ENCODE results near the gene EHMT1.
"Not testable (repeated sequence)": the region's sequence is repeated elsewhere in the genome, so short reads cannot be mapped to it uniquely, and the experiment has no call there.

The EHMT1 gene

DNA sequence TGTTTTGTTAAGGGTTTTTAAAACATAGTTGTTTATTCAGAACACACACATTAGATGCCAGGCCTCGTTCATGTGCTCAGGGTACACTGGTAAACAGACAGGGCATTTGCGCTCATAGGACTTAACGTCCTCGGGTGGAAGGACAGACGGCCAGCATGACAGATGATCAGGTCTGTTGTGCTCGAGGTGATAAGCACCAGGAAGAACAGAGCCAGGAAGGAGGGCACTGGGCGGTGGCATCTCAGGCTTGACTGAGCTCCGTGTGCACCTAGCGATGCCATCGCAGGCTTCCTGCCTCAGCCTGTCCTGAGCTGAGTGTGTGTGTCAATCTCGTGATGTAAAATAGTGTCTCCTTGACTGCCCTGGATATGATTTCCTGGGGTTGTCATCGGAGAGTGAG is 96.5 kb downstream of the EHMT1 start:
- Mint-ChIP-seq H3K4me1 (peaks cover 10% of the 10 kb centered on the region), H3K27ac (no peak overlapping the region), H3K27me3 (ENCODE audit: low read depth, poor library complexity) (peaks cover 10% of the 10 kb centered on the region), H3K9me3 (peaks cover 49% of the 10 kb centered on the region), H3K4me3 (no peak overlapping the region), H3K36me3 (ENCODE audit: low read depth) (peaks cover 91% of the 10 kb centered on the region)
- DNase-seq: no peak
- TF ChIP-seq, protein P1, sequence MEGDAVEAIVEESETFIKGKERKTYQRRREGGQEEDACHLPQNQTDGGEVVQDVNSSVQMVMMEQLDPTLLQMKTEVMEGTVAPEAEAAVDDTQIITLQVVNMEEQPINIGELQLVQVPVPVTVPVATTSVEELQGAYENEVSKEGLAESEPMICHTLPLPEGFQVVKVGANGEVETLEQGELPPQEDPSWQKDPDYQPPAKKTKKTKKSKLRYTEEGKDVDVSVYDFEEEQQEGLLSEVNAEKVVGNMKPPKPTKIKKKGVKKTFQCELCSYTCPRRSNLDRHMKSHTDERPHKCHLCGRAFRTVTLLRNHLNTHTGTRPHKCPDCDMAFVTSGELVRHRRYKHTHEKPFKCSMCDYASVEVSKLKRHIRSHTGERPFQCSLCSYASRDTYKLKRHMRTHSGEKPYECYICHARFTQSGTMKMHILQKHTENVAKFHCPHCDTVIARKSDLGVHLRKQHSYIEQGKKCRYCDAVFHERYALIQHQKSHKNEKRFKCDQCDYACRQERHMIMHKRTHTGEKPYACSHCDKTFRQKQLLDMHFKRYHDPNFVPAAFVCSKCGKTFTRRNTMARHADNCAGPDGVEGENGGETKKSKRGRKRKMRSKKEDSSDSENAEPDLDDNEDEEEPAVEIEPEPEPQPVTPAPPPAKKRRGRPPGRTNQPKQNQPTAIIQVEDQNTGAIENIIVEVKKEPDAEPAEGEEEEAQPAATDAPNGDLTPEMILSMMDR (IDR thresholded peaks at IDR 0.05): no peak

GRCh38 chr9:137715866-137716693 is 97.3 kb downstream of the EHMT1 start:
- Mint-ChIP-seq H3K27me3 (ENCODE audit: low read depth, poor library complexity) (peaks cover 10% of the 10 kb centered on the region), H3K27ac (peak overlapping the region; percentile 50), H3K9me3 (peaks cover 49% of the 10 kb centered on the region), H3K36me3 (ENCODE audit: low read depth) (peaks cover 91% of the 10 kb centered on the region)
- H3K4me1 Mint-ChIP-seq, H3K4me3 Mint-ChIP-seq, DNase-seq: not testable (repeated sequence)

DNA sequence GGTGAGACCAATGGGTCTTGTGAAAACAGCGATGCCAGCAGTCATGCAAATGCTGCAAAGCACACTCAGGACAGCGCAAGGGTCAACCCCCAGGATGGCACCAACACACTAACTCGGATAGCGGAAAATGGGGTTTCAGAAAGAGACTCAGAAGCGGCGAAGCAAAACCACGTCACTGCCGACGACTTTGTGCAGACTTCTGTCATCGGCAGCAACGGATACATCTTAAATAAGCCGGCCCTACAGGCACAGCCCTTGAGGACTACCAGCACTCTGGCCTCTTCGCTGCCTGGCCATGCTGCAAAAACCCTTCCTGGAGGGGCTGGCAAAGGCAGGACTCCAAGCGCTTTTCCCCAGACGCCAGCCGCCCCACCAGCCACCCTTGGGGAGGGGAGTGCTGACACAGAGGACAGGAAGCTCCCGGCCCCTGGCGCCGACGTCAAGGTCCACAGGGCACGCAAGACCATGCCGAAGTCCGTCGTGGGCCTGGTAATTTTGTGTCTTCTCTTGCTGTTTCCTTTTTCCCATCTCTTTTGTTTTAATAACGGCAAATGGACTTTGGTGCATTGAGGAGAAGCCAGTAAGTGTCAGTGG is 98.0 kb downstream of the EHMT1 start:
- H3K27me3 Mint-ChIP-seq (ENCODE audit: low read depth, poor library complexity): peaks cover 10% of the 10 kb centered on the region
- no peak for DNase-seq
- H3K4me1 Mint-ChIP-seq: peaks cover 10% of the 10 kb centered on the region
- no peak overlapping the region for H3K4me3 Mint-ChIP-seq
- no peak overlapping the region for H3K27ac Mint-ChIP-seq
- H3K9me3 Mint-ChIP-seq: peaks cover 55% of the 10 kb centered on the region
- H3K36me3 Mint-ChIP-seq (ENCODE audit: low read depth): peaks cover 93% of the 10 kb centered on the region
- TF ChIP-seq, protein P1 (IDR thresholded peaks at IDR 0.05): no peak

DNA sequence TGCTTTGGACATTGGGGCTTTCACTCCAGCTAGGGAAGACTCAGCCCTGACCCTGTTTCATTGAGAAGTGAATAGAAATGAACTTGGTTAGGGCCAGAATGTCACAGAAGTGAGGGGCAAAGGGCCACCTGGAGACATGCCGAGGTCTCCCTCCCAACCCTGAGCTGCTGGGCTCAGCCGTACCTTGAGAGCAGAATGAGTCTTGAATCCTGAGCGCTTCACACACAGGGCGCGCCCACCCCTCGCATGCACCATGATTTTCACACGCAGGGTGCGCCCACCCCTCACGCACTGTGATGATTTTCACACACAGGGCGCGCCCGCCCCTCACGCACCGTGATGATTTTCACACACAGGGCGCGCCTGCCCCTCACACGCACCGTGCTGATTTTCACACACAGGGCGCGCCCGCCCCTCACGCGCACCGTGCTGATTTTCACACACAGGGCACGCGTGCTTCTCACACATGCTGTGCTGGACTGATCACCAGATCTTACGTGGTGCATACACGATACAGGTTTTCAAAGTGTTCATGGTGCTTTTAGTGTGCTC is 99.0 kb downstream of the EHMT1 start:
- peaks cover 89% of the 10 kb centered on the region for H3K36me3 Mint-ChIP-seq (ENCODE audit: low read depth)
- no peak overlapping the region for H3K27ac Mint-ChIP-seq
- peaks cover 54% of the 10 kb centered on the region for H3K9me3 Mint-ChIP-seq
- DNase-seq: no peak
- peaks cover 14% of the 10 kb centered on the region for H3K4me1 Mint-ChIP-seq
- H3K4me3 Mint-ChIP-seq: no peak overlapping the region
- H3K27me3 Mint-ChIP-seq (ENCODE audit: low read depth, poor library complexity): peaks cover 13% of the 10 kb centered on the region
- TF ChIP-seq, protein P1 (IDR thresholded peaks at IDR 0.05): no peak

DNA sequence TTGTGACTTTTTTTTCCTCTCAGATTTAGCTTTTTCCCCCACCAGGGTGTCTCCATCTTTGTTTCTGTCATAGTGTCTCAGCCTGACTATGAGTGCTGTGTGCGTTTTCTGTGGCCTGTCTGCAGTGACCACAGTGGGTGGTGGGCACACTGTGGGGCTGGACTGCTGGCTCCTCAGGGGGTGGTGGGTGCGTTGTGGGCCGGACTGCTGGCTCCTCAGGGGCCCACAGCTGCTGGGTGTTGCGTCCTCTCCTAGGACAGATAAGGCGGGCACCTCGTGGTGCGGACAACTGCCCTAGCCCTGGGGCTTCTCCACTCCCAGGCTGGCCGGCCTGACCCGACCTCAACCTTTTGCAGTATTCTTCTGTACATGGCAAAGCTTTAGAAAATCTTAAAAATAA is 100.4 kb downstream of the EHMT1 start:
- TF ChIP-seq, protein P1 (IDR thresholded peaks at IDR 0.05): no peak
- H3K27me3 Mint-ChIP-seq (ENCODE audit: low read depth, poor library complexity): peaks cover 11% of the 10 kb centered on the region
- H3K9me3 Mint-ChIP-seq: peaks cover 45% of the 10 kb centered on the region
- H3K36me3 Mint-ChIP-seq (ENCODE audit: low read depth): peaks cover 83% of the 10 kb centered on the region
- peak overlapping the region; percentile 43 for H3K27ac Mint-ChIP-seq
- H3K4me3 Mint-ChIP-seq: no peak overlapping the region
- H3K4me1 Mint-ChIP-seq: peaks cover 22% of the 10 kb centered on the region
- DNase-seq: no peak

DNA sequence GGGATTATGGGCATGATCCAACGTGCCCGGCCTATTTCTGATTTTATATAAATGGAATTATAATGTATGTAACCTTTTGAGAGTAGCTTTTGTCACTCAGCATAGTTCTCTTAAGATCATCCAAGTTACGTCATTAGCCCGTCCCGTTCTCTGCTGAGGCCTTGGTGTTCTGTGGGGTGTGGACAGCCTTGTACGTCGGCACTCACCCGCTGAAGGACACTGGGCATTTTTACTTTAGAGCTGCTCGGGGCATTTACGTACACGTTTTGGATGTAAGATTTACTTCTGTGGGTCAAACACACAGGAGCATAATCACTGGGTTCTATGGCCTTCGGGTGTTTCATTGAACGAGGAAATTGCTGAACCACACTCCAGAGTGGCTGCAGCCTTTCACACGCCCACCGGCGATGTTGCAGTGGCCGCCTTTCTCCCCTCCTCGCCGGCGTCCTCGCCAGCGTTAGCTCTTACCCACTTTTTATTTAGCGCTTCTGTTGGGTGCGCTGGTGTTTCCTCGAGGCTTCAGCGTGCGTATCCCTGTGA is 101.8 kb downstream of the EHMT1 start:
- H3K36me3 Mint-ChIP-seq (ENCODE audit: low read depth): peaks cover 83% of the 10 kb centered on the region
- TF ChIP-seq, protein P1 (IDR thresholded peaks at IDR 0.05): no peak
- H3K27me3 Mint-ChIP-seq (ENCODE audit: low read depth, poor library complexity): peaks cover 11% of the 10 kb centered on the region
- DNase-seq: no peak
- peak overlapping the region; percentile 90 for H3K27ac Mint-ChIP-seq
- no peak overlapping the region for H3K4me3 Mint-ChIP-seq
- H3K4me1 Mint-ChIP-seq: peaks cover 22% of the 10 kb centered on the region
- H3K9me3 Mint-ChIP-seq: peaks cover 43% of the 10 kb centered on the region

All from nephron progenitor cell (in vitro differentiated cells).